Astrocyte (in vitro differentiated cells and primary cell): ENCODE data around the gene AQP7.

Experiments used
- CTCF ChIP-seq: IDR thresholded peaks from 2 replicates; pipeline ENCODE4 v1.5.1; 2011; ENCODE audit warnings: low read depth, mild to moderate bottlenecking, inconsistent platforms, low read length, moderate library complexity; ENCODE audit not compliant: insufficient read depth
- EZH2 ChIP-seq: IDR thresholded peaks from 2 replicates; pipeline ENCODE4 v1.6.1; 2012; ENCODE audit warnings: mild to moderate bottlenecking, low read length, inconsistent platforms; ENCODE audit not compliant: insufficient read depth

GRCh38 chr9:33344145-33344544 is 58.2 kb downstream of the AQP7 start:
- TF ChIP-seq CTCF, result no peak
- TF ChIP-seq EZH2, result no peak
